ENCODE results near the gene AKAP13. TPM values are rescaled to one million over a fixed set of nuclear protein-coding genes. Genes with fewer than 3 reads are reported as not detected.

AKAP13 gene
- total and polyA plus RNA-seq, 2 of the 8 experiments (the other 6 are each of a cell fraction or from before 2014, with no cell fraction given), result 14.0 to 46.2 TPM

GRCh38 chr15:85403745-85404144 is 23.3 kb downstream of the AKAP13 start (continued):
- TF ChIP-seq, protein P1, sequence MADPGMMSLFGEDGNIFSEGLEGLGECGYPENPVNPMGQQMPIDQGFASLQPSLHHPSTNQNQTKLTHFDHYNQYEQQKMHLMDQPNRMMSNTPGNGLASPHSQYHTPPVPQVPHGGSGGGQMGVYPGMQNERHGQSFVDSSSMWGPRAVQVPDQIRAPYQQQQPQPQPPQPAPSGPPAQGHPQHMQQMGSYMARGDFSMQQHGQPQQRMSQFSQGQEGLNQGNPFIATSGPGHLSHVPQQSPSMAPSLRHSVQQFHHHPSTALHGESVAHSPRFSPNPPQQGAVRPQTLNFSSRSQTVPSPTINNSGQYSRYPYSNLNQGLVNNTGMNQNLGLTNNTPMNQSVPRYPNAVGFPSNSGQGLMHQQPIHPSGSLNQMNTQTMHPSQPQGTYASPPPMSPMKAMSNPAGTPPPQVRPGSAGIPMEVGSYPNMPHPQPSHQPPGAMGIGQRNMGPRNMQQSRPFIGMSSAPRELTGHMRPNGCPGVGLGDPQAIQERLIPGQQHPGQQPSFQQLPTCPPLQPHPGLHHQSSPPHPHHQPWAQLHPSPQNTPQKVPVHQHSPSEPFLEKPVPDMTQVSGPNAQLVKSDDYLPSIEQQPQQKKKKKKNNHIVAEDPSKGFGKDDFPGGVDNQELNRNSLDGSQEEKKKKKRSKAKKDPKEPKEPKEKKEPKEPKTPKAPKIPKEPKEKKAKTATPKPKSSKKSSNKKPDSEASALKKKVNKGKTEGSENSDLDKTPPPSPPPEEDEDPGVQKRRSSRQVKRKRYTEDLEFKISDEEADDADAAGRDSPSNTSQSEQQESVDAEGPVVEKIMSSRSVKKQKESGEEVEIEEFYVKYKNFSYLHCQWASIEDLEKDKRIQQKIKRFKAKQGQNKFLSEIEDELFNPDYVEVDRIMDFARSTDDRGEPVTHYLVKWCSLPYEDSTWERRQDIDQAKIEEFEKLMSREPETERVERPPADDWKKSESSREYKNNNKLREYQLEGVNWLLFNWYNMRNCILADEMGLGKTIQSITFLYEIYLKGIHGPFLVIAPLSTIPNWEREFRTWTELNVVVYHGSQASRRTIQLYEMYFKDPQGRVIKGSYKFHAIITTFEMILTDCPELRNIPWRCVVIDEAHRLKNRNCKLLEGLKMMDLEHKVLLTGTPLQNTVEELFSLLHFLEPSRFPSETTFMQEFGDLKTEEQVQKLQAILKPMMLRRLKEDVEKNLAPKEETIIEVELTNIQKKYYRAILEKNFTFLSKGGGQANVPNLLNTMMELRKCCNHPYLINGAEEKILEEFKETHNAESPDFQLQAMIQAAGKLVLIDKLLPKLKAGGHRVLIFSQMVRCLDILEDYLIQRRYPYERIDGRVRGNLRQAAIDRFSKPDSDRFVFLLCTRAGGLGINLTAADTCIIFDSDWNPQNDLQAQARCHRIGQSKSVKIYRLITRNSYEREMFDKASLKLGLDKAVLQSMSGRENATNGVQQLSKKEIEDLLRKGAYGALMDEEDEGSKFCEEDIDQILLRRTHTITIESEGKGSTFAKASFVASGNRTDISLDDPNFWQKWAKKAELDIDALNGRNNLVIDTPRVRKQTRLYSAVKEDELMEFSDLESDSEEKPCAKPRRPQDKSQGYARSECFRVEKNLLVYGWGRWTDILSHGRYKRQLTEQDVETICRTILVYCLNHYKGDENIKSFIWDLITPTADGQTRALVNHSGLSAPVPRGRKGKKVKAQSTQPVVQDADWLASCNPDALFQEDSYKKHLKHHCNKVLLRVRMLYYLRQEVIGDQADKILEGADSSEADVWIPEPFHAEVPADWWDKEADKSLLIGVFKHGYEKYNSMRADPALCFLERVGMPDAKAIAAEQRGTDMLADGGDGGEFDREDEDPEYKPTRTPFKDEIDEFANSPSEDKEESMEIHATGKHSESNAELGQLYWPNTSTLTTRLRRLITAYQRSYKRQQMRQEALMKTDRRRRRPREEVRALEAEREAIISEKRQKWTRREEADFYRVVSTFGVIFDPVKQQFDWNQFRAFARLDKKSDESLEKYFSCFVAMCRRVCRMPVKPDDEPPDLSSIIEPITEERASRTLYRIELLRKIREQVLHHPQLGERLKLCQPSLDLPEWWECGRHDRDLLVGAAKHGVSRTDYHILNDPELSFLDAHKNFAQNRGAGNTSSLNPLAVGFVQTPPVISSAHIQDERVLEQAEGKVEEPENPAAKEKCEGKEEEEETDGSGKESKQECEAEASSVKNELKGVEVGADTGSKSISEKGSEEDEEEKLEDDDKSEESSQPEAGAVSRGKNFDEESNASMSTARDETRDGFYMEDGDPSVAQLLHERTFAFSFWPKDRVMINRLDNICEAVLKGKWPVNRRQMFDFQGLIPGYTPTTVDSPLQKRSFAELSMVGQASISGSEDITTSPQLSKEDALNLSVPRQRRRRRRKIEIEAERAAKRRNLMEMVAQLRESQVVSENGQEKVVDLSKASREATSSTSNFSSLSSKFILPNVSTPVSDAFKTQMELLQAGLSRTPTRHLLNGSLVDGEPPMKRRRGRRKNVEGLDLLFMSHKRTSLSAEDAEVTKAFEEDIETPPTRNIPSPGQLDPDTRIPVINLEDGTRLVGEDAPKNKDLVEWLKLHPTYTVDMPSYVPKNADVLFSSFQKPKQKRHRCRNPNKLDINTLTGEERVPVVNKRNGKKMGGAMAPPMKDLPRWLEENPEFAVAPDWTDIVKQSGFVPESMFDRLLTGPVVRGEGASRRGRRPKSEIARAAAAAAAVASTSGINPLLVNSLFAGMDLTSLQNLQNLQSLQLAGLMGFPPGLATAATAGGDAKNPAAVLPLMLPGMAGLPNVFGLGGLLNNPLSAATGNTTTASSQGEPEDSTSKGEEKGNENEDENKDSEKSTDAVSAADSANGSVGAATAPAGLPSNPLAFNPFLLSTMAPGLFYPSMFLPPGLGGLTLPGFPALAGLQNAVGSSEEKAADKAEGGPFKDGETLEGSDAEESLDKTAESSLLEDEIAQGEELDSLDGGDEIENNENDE (IDR thresholded peaks at IDR 0.05; ENCODE audit: insufficient replicate concordance, low read length), result no peak
- TF ChIP-seq POU5F1 (IDR thresholded peaks at IDR 0.05; ENCODE audit: low read depth, low read length) (no peak), SRF (IDR thresholded peaks at IDR 0.05; ENCODE audit: low read depth, low read length) (no peak), SP4 (IDR thresholded peaks at IDR 0.05; ENCODE audit: low read length) (no peak), TCF12 (IDR thresholded peaks at IDR 0.05; ENCODE audit: low read depth, low read length) (no peak), HDAC2 (IDR thresholded peaks at IDR 0.05; ENCODE audit: borderline replicate concordance in 1 of 2, low read depth in 2 of 2, low read length in 2 of 2) (no peak), ASH2L (IDR thresholded peaks at IDR 0.05; ENCODE audit: low read length) (no peak), HDAC6 (IDR thresholded peaks at IDR 0.05; ENCODE audit: low read depth, low read length) (no peak), POLR2A (IDR thresholded peaks at IDR 0.05; ENCODE audit: control extremely low read depth in 1 of 2, low read depth in 2 of 2, low read length in 2 of 2) (no peak), ATF3 (IDR thresholded peaks at IDR 0.05; ENCODE audit: insufficient read depth, low read depth, low read length) (no peak), GTF2F1 (IDR thresholded peaks at IDR 0.05; ENCODE audit: borderline replicate concordance, low read depth, low read length) (no peak), KDM4A (IDR thresholded peaks at IDR 0.05; ENCODE audit: low read depth, low read length, severe bottlenecking) (no peak)

All from H1 (cell line).